ENCODE measurements around the gene TOMM40L. TPM values are rescaled to one million over a fixed set of nuclear protein-coding genes. Genes with fewer than 3 reads are reported as not detected.

Gene TOMM40L
- total RNA-seq, 3 donors from 2014 or later, result 6.9 to 9.4 (median 8.2) TPM

DNA sequence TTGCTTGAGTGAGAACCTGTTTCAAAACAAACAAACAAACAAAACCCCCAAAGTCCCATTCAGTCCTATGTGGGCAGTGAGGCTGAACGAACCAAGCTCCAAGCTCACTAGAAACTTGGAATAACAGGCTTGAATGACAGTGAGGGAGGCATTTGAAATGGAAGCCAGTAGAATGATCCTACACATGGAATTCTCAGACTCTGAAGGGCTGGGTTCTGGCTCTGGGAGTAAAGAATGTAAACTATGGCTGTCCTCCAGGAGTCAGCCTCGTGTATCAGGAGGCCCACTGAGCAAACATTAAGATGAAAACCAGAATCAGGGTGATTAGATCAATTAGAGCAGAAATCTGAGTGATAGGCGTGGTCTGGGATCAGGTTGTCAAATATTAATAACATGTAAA, 47.5 kb downstream of the TOMM40L start:
- H3K9me3 ChIP-seq, result no peaks in the 10 kb centered on the region
- H3K27me3 ChIP-seq, result no peaks in the 10 kb centered on the region
- H3K4me3 ChIP-seq, result no peak overlapping the region
- TF ChIP-seq, protein P1, sequence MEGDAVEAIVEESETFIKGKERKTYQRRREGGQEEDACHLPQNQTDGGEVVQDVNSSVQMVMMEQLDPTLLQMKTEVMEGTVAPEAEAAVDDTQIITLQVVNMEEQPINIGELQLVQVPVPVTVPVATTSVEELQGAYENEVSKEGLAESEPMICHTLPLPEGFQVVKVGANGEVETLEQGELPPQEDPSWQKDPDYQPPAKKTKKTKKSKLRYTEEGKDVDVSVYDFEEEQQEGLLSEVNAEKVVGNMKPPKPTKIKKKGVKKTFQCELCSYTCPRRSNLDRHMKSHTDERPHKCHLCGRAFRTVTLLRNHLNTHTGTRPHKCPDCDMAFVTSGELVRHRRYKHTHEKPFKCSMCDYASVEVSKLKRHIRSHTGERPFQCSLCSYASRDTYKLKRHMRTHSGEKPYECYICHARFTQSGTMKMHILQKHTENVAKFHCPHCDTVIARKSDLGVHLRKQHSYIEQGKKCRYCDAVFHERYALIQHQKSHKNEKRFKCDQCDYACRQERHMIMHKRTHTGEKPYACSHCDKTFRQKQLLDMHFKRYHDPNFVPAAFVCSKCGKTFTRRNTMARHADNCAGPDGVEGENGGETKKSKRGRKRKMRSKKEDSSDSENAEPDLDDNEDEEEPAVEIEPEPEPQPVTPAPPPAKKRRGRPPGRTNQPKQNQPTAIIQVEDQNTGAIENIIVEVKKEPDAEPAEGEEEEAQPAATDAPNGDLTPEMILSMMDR (IDR thresholded peaks at IDR 0.05), result no peak
- no peak for TF ChIP-seq POLR2AphosphoS5 (IDR thresholded peaks at IDR 0.05)
- TF ChIP-seq POLR2A (IDR thresholded peaks at IDR 0.05), result no peak
- no peak for DNase-seq (ENCODE audit: low spot score in 2 of 2)
- H3K4me1 ChIP-seq, result no peaks in the 10 kb centered on the region
- intact Hi-C loops (cut with DNase I; ENCODE audit: low total_unique reads), result no loop called here
- H3K27ac ChIP-seq, result no peak overlapping the region
- H3K36me3 ChIP-seq, result no peaks in the 10 kb centered on the region

DNA sequence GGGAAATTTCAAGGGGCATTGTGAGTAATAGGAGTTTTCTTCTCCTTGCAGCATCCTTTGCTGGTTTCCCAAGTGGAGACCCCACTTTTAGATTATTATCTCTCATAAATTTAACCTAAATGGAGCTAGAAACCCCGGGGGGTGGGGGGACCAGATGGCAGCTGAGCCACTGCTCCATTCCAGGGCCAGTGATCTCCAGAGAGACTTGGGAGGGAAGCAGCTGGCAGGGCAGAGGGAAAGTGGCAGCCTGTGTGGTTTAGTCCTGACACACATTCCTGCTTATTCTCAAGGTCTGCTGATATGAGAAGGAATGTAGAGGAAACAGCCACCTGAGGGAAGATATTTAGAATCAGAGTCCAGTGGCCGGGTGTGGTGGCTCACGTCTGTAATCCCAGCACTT, 49.0 kb downstream of the TOMM40L start:
- intact Hi-C loops (cut with DNase I; ENCODE audit: low total_unique reads), result no loop called here
- no peaks in the 10 kb centered on the region for H3K27me3 ChIP-seq
- no peak for DNase-seq (ENCODE audit: low spot score in 2 of 2)
- no peak overlapping the region for H3K27ac ChIP-seq
- TF ChIP-seq, protein P1 (IDR thresholded peaks at IDR 0.05), result no peak
- no peak for TF ChIP-seq POLR2AphosphoS5 (IDR thresholded peaks at IDR 0.05)
- no peak for TF ChIP-seq POLR2A (IDR thresholded peaks at IDR 0.05)
- no peak overlapping the region for H3K4me3 ChIP-seq
- no peaks in the 10 kb centered on the region for H3K4me1 ChIP-seq
- H3K36me3 ChIP-seq, result no peaks in the 10 kb centered on the region
- no peaks in the 10 kb centered on the region for H3K9me3 ChIP-seq

Other genes with a start within 250 kb of the TOMM40L start
- gene F11R, start 204.9 kb upstream of the TOMM40L start, total RNA-seq, result 10 to 100 TPM; 41.1 to 74.3 (median 48.8) TPM
- gene TSTD1, start 187.1 kb upstream of the TOMM40L start, total RNA-seq, result 100 to 1,000 TPM in 2 of 3 donors, 10 to 100 TPM in 1; 57.3 to 217 (median 109) TPM
- gene USF1, start 180.1 kb upstream of the TOMM40L start, total RNA-seq, result 10 to 100 TPM; 64.5 to 70.8 (median 64.6) TPM
- gene ARHGAP30, start 156.2 kb upstream of the TOMM40L start, total RNA-seq, result 10 to 100 TPM in 1 of 3 donors, 1 to 10 TPM in 2; 5.2 to 16.5 (median 7.9) TPM
- gene NECTIN4, start 136.5 kb upstream of the TOMM40L start, total RNA-seq, result 10 to 100 TPM in 2 of 3 donors, not detected in 1; 28.5 to 56.3 TPM
- 1 to 10 TPM; 5.8 to 9.8 (median 8.5) TPM for gene KLHDC9, start 127.7 kb upstream of the TOMM40L start, total RNA-seq
- 10 to 100 TPM; 32.5 to 50.1 (median 37.0) TPM for gene PFDN2, start 108.0 kb upstream of the TOMM40L start, total RNA-seq
- 10 to 100 TPM; 36.3 to 44.5 (median 37.0) TPM for gene NIT1, start 108.0 kb upstream of the TOMM40L start, total RNA-seq
- 10 to 100 TPM; 28.7 to 39.0 (median 37.6) TPM for gene DEDD, start 93.4 kb upstream of the TOMM40L start, total RNA-seq
- 10 to 100 TPM; 76.0 to 90.3 (median 87.5) TPM for gene UFC1, start 72.1 kb upstream of the TOMM40L start, total RNA-seq
- gene USP21, start 66.6 kb upstream of the TOMM40L start, total RNA-seq, result 10 to 100 TPM; 11.7 to 26.9 (median 24.9) TPM
- gene PPOX, start 59.6 kb upstream of the TOMM40L start, total RNA-seq, result 10 to 100 TPM; 19.5 to 26.8 (median 25.2) TPM
- 10 to 100 TPM; 23.4 to 41.3 (median 29.4) TPM for gene B4GALT3, start 48.6 kb upstream of the TOMM40L start, total RNA-seq
- 10 to 100 TPM in 2 of 3 donors, 1 to 10 TPM in 1; 4.8 to 85.5 (median 24.6) TPM for gene ADAMTS4, start 27.0 kb upstream of the TOMM40L start, total RNA-seq
- gene NDUFS2, start 23.7 kb upstream of the TOMM40L start, total RNA-seq, result 100 to 1,000 TPM; 102 to 129 (median 116) TPM
- gene FCER1G, start 10.8 kb upstream of the TOMM40L start, total RNA-seq, result 100 to 1,000 TPM in 1 of 3 donors, 10 to 100 TPM in 2; 40.3 to 153 (median 70.1) TPM
- gene APOA2, start 2.4 kb upstream of the TOMM40L start, total RNA-seq, result not detected
- not detected for gene NR1I3, start 12.1 kb downstream of the TOMM40L start, total RNA-seq
- 1 to 10 TPM in 1 of 3 donors, under 1 TPM in 2; 0.32 to 2.0 (median 0.73) TPM for gene PCP4L1, start 32.7 kb downstream of the TOMM40L start, total RNA-seq
- 1 to 10 TPM; 1.3 to 3.6 (median 3.2) TPM for gene MPZ, start 83.9 kb downstream of the TOMM40L start, total RNA-seq
- gene SDHC, start 88.3 kb downstream of the TOMM40L start, total RNA-seq, result 10 to 100 TPM; 18.0 to 42.4 (median 23.9) TPM
- gene CFAP126, start 141.8 kb downstream of the TOMM40L start, total RNA-seq, result under 1 TPM in 1 of 3 donors, not detected in 2; 0.66 TPM

All from breast epithelium (tissue), 4 donors.